Left colon (tissue), 2 donors: ENCODE measurements around the gene MTARC1. TPM values are rescaled to one million over a fixed set of nuclear protein-coding genes. Genes with fewer than 3 reads are reported as not detected.
A peak's percentile ranks its signal among the peaks of the same experiment; 100 is the strongest.

ENCODE experiments used
- ATAC-seq: fragments of 200-7000 bp; cut with Tn5 transposase; one replicate; pipeline ENCODE4 v1.9.1; 2020; ENCODE audit warnings: mild to moderate bottlenecking, moderate library complexity
- DNase-seq, 2 donors: peaks; one replicate each; pipeline ENCODE4 v3.0.0-alpha.2; 2020
- intact Hi-C, 2 donors: fragments of 100-400 bp; cut with DNase I in 1 of 2; cut with micrococcal nuclease in 1 of 2; formaldehyde crosslinking; loops; one replicate each; pipeline versions ENCODE4 v1.11.2 to v1.14.0; 2022; cut with DNase I, micrococcal nuclease
- total RNA-seq, 2 donors: library from RNA; stranded (reverse); fragmentation: NEBNext Ultra II Directional; extraction: Animal tissue kit (Norgen Biotek cat#: 25700); gene quantifications; one replicate each; pipeline ENCODE4 v1.2.1, GENCODE V29; 2021
- donor health status: DM: no; HTN: no; CAD: no.
- donor health status: DM: yes; HTN: yes; CAD: no.

Gene MTARC1
- total RNA-seq, 2 donors from 2014 or later: 27.3 to 35.2 TPM

DNA sequence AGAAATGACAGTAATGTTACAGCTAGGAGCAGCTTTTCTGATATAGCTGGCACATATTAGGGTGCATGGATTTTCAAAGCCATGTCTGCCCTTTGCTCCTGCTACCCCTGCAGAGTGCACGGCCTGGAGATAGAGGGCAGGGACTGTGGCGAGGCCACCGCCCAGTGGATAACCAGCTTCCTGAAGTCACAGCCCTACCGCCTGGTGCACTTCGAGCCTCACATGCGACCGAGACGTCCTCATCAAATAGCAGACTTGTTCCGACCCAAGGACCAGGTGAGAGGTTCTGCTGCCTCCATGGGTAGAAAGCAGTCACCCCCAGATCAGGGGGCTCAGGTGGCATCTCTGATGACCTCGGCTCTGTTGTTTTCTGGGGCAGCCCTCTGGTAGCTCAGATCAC lies 9.8 kb downstream of the MTARC1 start:
- ATAC-seq (peak; percentile 75), DNase-seq (peak in 1 of 2 donors; percentile 34)
- intact Hi-C loops: no loop called here

GRCh38 chr1:220797044-220797443 lies 10.3 kb downstream of the MTARC1 start:
- intact Hi-C loops: no loop called here
- ATAC-seq: peak; percentile 75
- DNase-seq: no peak

- ATAC-seq: peak; percentile 89
Observed at GRCh38 chr1:220797553-220797952, 10.8 kb downstream of the MTARC1 start.

DNA sequence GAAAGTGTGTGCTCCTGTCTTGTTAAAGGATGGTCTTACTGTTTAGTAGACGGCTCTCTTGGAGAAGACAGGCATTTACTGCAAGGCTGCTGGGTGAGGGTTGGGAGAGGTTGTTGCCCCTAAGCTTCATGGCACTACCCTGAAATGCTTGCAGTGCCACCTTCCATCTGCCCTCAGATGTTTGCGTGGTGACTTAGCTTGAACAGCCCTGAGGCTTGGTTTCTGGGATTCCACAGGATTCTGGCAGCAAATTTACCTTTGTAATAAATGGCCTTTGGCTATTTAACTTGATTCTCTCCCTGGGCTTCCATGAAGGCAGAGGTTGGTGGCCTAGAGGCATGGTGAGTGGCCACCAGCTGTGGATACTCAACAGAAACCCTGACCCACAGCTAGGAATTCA lies 11.6 kb downstream of the MTARC1 start:
- no peak for ATAC-seq
- no peak for DNase-seq
- intact Hi-C loops: no loop called here

More at GRCh38 chr1:220797553-220797952, 10.8 kb downstream of the MTARC1 start:
- intact Hi-C loops: no loop called here
- DNase-seq: no peak

GRCh38 chr1:220800262-220800661 lies 13.5 kb downstream of the MTARC1 start:
- intact Hi-C loops: no loop called here
- DNase-seq (no peak), ATAC-seq (no peak)

- DNase-seq (no peak), ATAC-seq (peak; percentile 89)
- intact Hi-C loops: no loop called here
Observed at GRCh38 chr1:220803401-220804201, 16.9 kb downstream of the MTARC1 start.

DNA sequence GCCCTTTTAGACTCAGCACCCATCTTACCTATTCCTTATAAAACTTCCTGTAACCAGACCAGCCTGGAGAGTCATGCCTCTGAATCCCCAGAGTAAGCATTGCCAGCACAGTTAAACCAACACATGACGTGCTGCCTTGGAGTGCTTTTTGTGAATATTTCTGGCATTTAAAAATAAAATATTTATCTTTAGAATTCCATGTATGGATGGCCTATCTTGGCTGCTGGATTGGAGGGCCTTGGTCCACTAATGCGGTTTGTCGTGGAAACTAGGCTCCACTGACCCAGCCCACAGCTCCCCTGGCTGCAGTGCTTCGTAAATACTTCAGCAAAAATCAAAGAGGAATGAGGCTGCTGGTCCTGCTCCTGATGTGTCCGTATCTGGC lies 17.5 kb downstream of the MTARC1 start:
- DNase-seq (no peak), ATAC-seq (no peak)
- intact Hi-C loops: no loop called here

DNA sequence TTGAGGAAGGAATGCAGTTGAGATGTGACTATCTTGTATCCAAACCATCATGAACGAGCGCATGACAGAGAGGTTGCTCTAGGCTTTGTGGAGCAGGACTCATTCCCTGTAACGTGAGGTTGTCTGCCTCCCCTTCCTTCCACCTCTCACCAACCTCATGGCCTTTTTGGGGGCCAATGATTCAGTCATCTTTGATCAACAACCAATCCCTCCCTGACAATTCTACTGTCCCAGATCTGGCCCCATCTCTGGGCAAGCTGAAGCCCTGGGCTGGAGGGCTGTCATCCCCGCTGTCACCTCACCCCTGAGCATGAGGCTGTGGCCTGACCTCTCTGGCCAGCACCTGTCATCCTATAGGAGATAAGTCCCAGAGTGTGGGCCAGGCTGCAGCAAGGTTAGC lies 19.7 kb downstream of the MTARC1 start:
- no peak for ATAC-seq
- DNase-seq: no peak
- intact Hi-C loops: no loop called here

- ATAC-seq: no peak
- DNase-seq: no peak
- intact Hi-C loops: no loop called here
Observed at GRCh38 chr1:220807726-220808125, 21.0 kb downstream of the MTARC1 start.

DNA sequence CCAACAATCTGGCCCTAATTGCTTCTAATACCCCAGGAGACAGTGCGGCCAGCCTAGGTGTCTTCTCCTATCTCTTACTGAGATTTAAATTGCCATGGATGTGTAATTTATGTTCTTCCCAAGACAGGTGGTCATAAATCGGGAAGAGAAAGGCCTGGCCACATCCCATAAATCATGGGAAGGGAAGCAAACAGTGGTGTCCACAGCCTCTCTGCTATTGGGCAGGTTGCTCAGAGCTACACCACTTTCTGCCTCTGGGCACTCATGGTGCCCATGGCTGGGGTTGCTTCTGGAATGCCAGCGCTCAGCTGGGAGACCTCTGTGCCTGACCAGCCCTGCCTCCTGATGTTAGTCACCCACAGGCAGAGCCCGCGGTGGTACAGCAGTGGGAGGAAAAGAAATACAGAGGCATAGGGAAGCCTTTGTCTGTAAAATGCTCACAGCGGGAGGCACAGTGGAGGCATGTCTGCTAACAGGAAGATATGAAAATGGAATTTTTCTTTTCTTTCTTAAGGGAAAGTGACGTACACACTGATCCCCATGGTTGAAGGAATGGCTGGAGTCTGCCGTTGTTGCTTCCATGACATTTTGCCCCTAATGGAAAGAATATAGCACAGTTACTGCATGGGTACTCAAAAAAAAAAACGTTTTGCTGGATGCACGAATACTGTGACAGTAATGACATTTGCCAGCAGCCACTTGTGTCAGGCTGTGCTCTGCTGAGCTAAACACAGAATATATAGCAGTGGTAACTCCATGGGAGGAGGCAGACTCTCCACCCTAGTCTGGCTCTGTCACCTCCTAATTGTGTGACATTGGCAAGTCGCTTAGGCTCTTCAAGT lies 21.9 kb downstream of the MTARC1 start:
- ATAC-seq: no peak
- no peak for DNase-seq
- intact Hi-C loops: no loop called here

- ATAC-seq (no peak), DNase-seq (no peak)
Observed at GRCh38 chr1:220809187-220809550, 22.5 kb downstream of the MTARC1 start.

GRCh38 chr1:220809704-220810103 lies 23.0 kb downstream of the MTARC1 start:
- ATAC-seq: no peak
- intact Hi-C loops: loop anchor here in 1 of 2 donors (10.0 kb wide), 1 partner anchor 625 kb away; no protein-coding TSS in a partner anchor
- DNase-seq: no peak

More at GRCh38 chr1:220809187-220809550, 22.5 kb downstream of the MTARC1 start:
- intact Hi-C loops: no loop called here

DNA sequence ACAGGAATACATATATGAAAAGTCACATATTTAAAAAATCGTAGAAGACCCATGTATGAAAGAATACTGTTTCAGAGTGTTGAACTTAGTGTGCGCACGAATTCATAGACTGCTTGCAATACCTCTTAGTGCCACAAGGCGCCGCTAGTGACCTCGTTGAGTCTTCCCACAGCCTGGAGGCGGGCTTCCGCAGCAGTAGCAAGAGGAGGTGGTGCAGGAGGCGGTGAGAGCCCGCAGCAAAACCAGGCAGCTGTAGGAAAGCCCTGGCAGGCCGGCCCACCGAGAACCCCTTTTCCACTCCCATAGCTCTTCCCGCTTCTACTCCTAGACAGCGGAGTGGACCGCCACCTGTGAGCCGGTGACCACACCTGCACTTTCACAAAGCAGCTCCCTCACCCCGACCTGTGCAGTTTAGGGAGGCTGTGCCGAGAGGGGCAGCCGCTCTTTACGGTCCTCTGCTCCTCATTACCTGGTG lies 23.5 kb downstream of the MTARC1 start:
- DNase-seq (peak; percentile 76 to 83), ATAC-seq (peak; percentile 75)
- intact Hi-C loops: loop anchor here in 1 of 2 donors (10.0 kb wide), 1 partner anchor 625 kb away; no protein-coding TSS in a partner anchor

DNA sequence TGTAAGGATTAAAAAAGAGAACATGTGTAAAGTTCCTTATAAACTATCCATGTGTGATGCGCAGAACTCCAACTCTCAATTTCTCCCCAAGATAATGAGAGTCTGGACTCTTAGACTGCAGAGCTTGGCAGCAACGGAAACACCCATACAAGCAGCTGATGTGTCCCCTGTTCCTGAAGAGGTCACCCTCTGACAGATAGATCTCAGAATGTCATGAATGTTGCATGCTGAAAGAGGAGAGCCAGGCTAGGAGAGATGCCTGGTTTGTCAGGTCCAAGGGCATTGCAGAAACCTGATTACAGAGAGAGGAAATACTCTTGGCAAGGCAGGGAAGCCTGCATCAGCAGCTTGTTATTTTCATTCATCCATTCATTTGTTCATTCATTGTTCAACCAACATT lies 24.2 kb downstream of the MTARC1 start:
- intact Hi-C loops: loop anchor here in 1 of 2 donors (10.0 kb wide), 1 partner anchor 624 kb away; no protein-coding TSS in a partner anchor
- no peak for ATAC-seq
- no peak for DNase-seq

DNA sequence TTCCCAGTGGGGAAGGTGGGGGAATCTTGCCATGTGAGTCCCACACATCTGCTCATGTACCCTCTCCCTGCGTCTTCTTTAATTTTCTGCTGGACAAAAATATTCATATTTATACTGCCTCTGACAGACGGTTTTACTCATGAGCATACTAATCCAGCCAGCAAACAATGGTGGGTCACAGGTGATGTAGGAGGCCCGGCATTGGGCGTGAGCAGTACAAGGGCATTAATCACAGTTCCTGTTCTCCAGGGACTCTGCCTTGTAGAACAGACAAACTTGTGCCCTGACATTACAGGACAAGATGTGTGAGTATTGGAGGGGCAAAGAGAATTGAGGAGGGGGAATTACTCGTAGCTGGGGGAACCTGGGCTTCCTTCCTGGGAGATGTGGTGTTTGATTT lies 25.0 kb downstream of the MTARC1 start:
- ATAC-seq: no peak
- DNase-seq: no peak
- intact Hi-C loops: loop anchor here in 1 of 2 donors (10.0 kb wide), 1 partner anchor 623 kb away; no protein-coding TSS in a partner anchor

- intact Hi-C loops: loop anchor here in 1 of 2 donors (10.0 kb wide), 1 partner anchor 622 kb away; no protein-coding TSS in a partner anchor
- no peak for ATAC-seq
Observed at GRCh38 chr1:220812308-220812707, 25.6 kb downstream of the MTARC1 start.

DNA sequence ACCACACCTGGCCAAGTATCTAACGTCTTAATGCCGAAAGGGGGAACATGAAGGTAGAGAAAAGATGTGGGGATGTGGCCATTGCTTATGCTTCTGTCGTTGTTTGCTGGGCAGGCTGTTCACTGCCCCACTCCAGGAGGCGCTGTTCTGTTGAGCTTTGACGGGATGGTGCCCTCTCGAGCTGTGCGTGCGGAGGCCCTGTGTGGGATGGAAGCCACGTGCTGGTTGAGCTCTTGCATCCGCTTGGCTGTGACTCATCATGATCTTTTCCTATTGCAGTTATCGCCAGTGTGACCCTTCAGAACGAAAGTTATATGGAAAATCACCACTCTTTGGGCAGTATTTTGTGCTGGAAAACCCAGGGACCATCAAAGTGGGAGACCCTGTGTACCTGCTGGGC lies 26.3 kb downstream of the MTARC1 start:
- intact Hi-C loops: loop anchor here in 1 of 2 donors (10.0 kb wide), 1 partner anchor 622 kb away; no protein-coding TSS in a partner anchor
- ATAC-seq: no peak
- DNase-seq: no peak

More at GRCh38 chr1:220812308-220812707, 25.6 kb downstream of the MTARC1 start:
- no peak for DNase-seq

DNA sequence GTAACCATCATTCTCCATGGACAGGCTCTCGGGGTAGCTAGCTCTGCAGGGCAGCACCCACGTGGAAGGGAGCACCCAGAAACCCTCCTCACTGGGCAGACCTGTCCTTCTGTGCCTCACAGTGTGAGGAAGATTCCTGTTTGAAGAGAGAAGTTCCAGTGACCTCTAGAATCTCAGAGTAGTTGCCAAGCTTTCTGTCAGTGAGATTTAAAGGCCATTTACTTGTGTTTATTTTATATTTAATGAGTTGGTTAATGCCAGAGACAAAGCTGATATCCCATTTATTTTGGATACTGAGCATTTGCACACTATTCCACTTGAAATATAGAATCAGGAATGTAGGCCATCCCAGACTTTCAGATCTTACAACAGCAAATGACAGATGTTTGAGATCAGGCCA lies 28.7 kb downstream of the MTARC1 start:
- DNase-seq: no peak
- intact Hi-C loops: loop anchor here in 1 of 2 donors (10.0 kb wide), 1 partner anchor 619 kb away; no protein-coding TSS in a partner anchor
- no peak for ATAC-seq

DNA sequence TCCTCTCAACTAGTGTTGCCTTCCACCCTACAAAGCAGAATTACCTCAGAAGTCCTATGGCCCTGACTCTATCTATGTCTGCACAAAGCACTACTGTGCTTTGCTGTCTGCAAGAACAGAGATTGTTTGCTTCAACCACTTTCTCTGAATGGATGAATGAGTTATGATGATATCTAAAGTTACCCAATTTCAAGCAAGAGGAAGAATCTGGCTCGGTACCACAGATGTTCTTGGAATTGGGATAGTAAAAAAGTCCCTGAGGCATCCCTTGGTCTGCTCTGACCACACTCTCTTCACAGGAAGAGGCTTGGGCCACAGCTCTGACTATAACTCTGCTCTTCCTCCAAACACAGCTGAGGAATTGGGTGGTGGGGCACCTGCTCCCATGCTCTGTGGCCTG lies 31.2 kb downstream of the MTARC1 start:
- DNase-seq: no peak
- ATAC-seq: no peak
- intact Hi-C loops: loop anchor here in 1 of 2 donors (10.0 kb wide), 1 partner anchor 617 kb away; no protein-coding TSS in a partner anchor
